Measurements from ENCODE around the gene TERB2.
"Not testable (repeated sequence)": the region's sequence is repeated elsewhere in the genome, so short reads cannot be mapped to it uniquely, and the experiment has no call there.

The TERB2 gene, protein sequence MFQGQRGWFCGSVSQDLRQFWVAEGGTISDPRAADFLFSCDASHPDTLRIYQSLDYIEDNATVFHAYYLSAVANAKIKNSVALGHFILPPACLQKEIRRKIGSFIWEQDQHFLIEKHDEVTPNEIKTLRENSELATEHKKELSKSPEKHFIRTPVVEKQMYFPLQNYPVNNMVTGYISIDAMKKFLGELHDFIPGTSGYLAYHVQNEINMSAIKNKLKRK

GRCh38 chr15:44956388-44956787, at the start of gene TERB2:
TSS of gene TERB2 (plus strand) at chr15:44956687. CDS start at chr15:44956719, 32 bp downstream.
- DNase-seq (ENCODE audit: low spot score in 2 of 2), result no peak
- Mint-ChIP-seq H3K27me3 (peaks cover 3% of the 10 kb centered on the region), H3K4me1 (no peaks in the 10 kb centered on the region), H3K36me3 (no peaks in the 10 kb centered on the region), H3K4me3 (no peak within 1 kb of the TSS), H3K9me3 (no peaks in the 10 kb centered on the region), H3K27ac (no peak within 1 kb of the TSS)
- ATAC-seq (ENCODE audit: low read depth), result no peak

DNA sequence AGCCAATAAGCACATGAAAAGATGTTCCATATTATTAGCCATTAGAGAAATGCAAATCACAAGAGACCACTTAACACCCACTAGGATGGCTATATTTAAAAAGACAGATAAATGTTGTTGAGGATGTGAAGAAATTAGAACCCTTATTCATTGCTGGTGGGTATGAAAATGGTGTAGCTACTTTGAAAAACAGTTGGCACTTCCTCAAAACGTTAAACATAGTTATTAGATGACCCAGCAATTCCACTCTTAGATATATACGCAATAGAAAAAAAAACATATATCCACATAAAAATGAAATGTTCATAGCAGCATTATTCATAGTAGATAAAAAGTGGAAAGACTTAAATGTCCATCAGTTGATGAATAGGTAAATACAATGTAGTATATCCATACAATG, 47.1 kb upstream of the TERB2 start:
- Mint-ChIP-seq H3K27me3 (peaks cover 1% of the 10 kb centered on the region), H3K4me3 (no peak overlapping the region)
- no peak for DNase-seq (ENCODE audit: low spot score in 2 of 2)

GRCh38 chr15:44910981-44911625, 45.4 kb upstream of the TERB2 start:
- Mint-ChIP-seq H3K36me3 (peaks cover 1% of the 10 kb centered on the region), H3K9me3 (peaks cover 3% of the 10 kb centered on the region), H3K4me1 (peaks cover 4% of the 10 kb centered on the region), H3K27ac (no peak overlapping the region), H3K4me3 (no peak overlapping the region), H3K27me3 (peaks cover 1% of the 10 kb centered on the region)
- ATAC-seq (ENCODE audit: low read depth), result no peak
- DNase-seq (ENCODE audit: low spot score in 2 of 2), result no peak

More for the DNA sequence above, 47.1 kb upstream of the TERB2 start:
- ATAC-seq (ENCODE audit: low read depth), result no peak
- peaks cover 9% of the 10 kb centered on the region for H3K4me1 Mint-ChIP-seq
- peaks cover 3% of the 10 kb centered on the region for H3K9me3 Mint-ChIP-seq
- H3K36me3 Mint-ChIP-seq, result peaks cover 1% of the 10 kb centered on the region
- H3K27ac Mint-ChIP-seq, result no peak overlapping the region

GRCh38 chr15:44912186-44912585, 44.3 kb upstream of the TERB2 start:
- not testable (repeated sequence) for H3K27me3 Mint-ChIP-seq; H3K4me3 Mint-ChIP-seq; DNase-seq (ENCODE audit: low spot score in 2 of 2); H3K9me3 Mint-ChIP-seq; H3K4me1 Mint-ChIP-seq; H3K36me3 Mint-ChIP-seq; H3K27ac Mint-ChIP-seq; ATAC-seq (ENCODE audit: low read depth)

DNA sequence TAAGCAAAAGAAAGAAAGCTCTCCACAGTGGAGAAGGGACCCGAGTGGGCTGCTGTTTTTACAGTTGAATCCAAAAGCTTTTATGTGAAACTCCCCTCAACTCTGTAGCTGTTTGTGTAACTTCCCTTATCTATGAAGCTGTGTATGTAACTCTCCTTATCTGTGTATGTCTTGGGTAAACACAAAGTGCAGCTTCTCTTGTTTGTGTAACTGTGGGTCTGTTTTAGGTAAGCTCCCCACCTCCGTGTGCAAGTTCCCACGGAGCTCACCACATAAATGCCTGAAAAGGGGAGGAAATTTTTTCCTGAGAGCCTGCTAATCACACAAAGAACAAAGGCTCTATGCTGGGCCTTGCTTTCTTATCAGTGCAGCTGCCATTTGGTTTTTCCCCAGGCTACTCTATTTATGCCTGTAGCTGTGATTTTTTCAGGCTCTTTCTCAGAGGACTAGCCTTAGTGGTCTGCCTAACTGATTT, 43.5 kb upstream of the TERB2 start:
- H3K27me3 Mint-ChIP-seq; H3K36me3 Mint-ChIP-seq; H3K9me3 Mint-ChIP-seq; DNase-seq (ENCODE audit: low spot score in 2 of 2); ATAC-seq (ENCODE audit: low read depth); H3K4me3 Mint-ChIP-seq; H3K4me1 Mint-ChIP-seq; H3K27ac Mint-ChIP-seq: not testable (repeated sequence)

DNA sequence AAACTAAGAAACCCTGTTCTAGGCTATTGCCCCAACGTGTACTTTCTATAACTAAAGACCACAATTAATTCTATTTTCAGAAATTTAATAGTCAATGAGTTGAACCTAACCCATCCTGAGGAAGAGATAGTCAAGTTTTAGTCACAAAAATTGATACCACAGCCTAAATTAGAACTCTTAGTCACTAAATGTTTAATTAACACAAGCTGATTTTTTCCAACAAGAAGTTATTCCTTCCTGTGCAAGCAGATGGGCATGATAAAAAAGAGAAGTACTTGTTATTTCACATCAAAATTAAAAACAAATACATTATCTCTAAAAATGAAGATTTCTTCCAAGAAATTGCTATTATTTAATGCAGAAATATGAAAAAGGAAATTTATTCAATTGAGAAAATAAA, 38.4 kb upstream of the TERB2 start:
- ATAC-seq (ENCODE audit: low read depth) (no peak), DNase-seq (ENCODE audit: low spot score in 2 of 2) (no peak)
- H3K36me3 Mint-ChIP-seq, result no peaks in the 10 kb centered on the region
- H3K9me3 Mint-ChIP-seq, result no peaks in the 10 kb centered on the region
- H3K27me3 Mint-ChIP-seq, result no peaks in the 10 kb centered on the region
- no peaks in the 10 kb centered on the region for H3K4me1 Mint-ChIP-seq
- H3K4me3 Mint-ChIP-seq, result no peak overlapping the region
- H3K27ac Mint-ChIP-seq, result no peak overlapping the region

DNA sequence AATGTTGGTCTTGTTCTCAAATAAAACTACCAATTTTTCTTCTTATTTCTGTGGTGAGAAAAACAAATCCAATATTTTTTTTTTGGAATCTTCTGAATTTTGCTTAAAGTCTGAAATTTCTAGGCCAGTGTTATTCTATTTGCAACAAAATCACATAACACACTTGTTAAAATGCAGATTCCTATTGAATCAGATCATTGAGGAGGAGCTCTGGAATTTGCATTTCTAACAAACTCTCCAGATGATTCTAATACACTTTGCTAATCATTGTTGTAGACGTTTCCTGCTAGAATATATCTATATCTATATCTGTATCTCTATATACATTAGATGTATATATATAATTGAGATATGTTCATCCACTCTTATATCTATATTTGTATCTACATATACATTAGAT, 27.8 kb upstream of the TERB2 start:
- not testable (repeated sequence) for H3K9me3 Mint-ChIP-seq; H3K27ac Mint-ChIP-seq; H3K4me3 Mint-ChIP-seq; H3K36me3 Mint-ChIP-seq; ATAC-seq (ENCODE audit: low read depth); H3K4me1 Mint-ChIP-seq; DNase-seq (ENCODE audit: low spot score in 2 of 2); H3K27me3 Mint-ChIP-seq

GRCh38 chr15:44930283-44930682, 26.2 kb upstream of the TERB2 start:
- ATAC-seq (ENCODE audit: low read depth); H3K9me3 Mint-ChIP-seq; H3K27ac Mint-ChIP-seq; H3K27me3 Mint-ChIP-seq; H3K4me1 Mint-ChIP-seq; H3K4me3 Mint-ChIP-seq; H3K36me3 Mint-ChIP-seq; DNase-seq (ENCODE audit: low spot score in 2 of 2): not testable (repeated sequence)

DNA sequence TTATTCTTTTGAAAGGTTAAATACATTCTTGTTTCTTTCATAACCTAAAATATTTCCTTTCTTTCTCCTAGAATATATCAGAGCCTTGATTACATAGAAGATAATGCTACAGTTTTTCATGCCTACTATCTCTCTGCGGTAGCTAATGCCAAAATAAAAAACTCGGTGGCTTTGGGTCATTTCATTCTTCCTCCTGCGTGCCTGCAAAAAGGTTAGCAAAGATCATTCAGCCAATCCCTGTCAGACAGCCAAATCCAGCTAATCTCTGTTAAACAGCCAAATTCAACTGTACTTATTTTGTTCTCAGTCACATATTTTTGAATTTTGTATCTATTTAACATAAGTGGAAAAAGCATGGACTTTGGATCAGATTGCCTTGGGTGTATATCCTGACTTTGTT, 1.8 kb downstream of the TERB2 start:
- not testable (repeated sequence) for ATAC-seq (ENCODE audit: low read depth); H3K27me3 Mint-ChIP-seq; H3K4me1 Mint-ChIP-seq; H3K27ac Mint-ChIP-seq; H3K9me3 Mint-ChIP-seq; H3K36me3 Mint-ChIP-seq; DNase-seq (ENCODE audit: low spot score in 2 of 2); H3K4me3 Mint-ChIP-seq

DNA sequence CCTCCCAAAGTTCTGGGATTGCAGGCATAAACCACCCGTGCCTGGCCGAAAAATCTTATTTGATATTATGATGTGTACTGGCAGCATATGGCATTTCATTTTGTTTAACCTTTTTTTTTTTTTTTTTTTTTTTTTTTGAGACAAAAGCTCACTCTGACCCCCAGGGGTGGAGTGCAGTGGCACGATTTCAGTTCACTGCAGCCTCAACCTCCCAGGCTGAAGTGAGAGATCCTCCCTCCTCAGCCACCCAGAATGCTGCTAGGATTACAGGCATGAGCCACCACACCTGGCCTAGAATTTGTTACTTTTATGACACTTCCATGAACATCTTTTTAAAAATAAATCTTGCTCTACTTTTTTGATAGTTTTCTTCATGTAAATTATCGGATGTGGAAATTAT, 12.0 kb downstream of the TERB2 start:
- Mint-ChIP-seq H3K4me1 (no peaks in the 10 kb centered on the region), H3K9me3 (no peaks in the 10 kb centered on the region), H3K27me3 (peaks cover 1% of the 10 kb centered on the region), H3K4me3 (no peak overlapping the region), H3K36me3 (no peaks in the 10 kb centered on the region), H3K27ac (no peak overlapping the region)
- DNase-seq (ENCODE audit: low spot score in 2 of 2), result no peak
- no peak for ATAC-seq (ENCODE audit: low read depth)

DNA sequence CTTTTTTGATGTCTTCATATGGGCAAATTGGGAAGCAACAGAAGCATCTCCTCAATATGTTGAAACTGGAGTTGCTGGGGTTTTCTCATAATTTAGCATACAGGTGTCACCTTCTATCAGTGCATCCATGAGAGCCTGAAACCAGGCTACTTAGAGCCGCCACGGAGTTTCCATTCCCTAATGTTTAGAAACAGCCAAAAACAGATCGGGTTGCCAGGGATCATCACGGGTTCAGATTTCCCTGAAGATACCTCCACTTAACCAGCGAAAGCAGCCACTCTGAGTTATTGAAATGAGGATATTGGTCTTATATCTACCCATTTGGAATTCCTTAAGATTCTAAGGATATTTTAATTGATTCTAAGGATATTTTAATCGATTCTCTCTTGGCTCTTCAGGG, 14.5 kb downstream of the TERB2 start:
- no peak for ATAC-seq (ENCODE audit: low read depth)
- no peaks in the 10 kb centered on the region for H3K4me1 Mint-ChIP-seq
- H3K9me3 Mint-ChIP-seq, result no peaks in the 10 kb centered on the region
- no peak for DNase-seq (ENCODE audit: low spot score in 2 of 2)
- peaks cover 3% of the 10 kb centered on the region for H3K27me3 Mint-ChIP-seq
- H3K4me3 Mint-ChIP-seq, result no peak overlapping the region
- no peak overlapping the region for H3K27ac Mint-ChIP-seq
- H3K36me3 Mint-ChIP-seq, result no peaks in the 10 kb centered on the region

DNA sequence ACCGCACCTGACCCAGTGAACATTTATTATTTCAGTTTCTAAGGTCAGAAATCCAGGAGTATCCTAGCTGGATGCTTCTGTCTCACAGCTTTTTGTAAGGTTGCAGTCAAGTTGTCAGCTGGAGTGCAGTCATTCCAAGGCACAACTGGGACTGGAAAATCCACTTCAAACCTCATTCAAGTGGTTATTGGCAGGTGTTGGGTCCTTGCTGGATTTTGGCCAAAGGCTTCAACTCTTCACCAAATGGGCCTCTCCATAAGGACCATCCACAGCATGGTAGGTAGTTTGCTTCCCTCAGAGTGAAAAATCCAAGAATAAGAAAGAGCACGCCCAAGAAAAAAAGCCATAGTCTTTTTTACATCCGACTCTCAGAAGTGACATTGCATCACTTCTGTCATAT, 19.7 kb downstream of the TERB2 start:
- not testable (repeated sequence) for DNase-seq (ENCODE audit: low spot score in 2 of 2); H3K4me1 Mint-ChIP-seq; H3K4me3 Mint-ChIP-seq; ATAC-seq (ENCODE audit: low read depth); H3K27me3 Mint-ChIP-seq; H3K36me3 Mint-ChIP-seq; H3K27ac Mint-ChIP-seq; H3K9me3 Mint-ChIP-seq

DNA sequence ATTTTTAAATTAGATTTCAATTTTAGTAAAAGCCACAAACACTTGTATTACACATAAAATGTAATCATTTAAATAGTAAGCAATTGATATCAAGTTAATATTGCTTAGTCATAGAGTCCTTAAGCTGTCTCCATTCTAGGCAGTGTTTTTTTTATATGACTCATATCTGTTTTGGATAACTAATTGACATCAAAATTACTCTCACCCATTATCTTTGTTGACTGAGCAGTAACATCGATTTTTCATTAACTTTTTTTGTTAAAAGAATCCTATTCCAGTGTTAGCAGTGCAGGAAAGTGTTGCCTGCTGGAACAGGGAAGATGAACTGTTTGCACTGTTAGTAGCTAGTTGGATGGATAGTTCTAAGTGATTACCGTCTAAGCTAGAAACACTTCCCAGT, 21.3 kb downstream of the TERB2 start:
- not testable (repeated sequence) for H3K27ac Mint-ChIP-seq; H3K4me3 Mint-ChIP-seq; H3K9me3 Mint-ChIP-seq; H3K27me3 Mint-ChIP-seq; H3K36me3 Mint-ChIP-seq; DNase-seq (ENCODE audit: low spot score in 2 of 2); ATAC-seq (ENCODE audit: low read depth); H3K4me1 Mint-ChIP-seq

DNA sequence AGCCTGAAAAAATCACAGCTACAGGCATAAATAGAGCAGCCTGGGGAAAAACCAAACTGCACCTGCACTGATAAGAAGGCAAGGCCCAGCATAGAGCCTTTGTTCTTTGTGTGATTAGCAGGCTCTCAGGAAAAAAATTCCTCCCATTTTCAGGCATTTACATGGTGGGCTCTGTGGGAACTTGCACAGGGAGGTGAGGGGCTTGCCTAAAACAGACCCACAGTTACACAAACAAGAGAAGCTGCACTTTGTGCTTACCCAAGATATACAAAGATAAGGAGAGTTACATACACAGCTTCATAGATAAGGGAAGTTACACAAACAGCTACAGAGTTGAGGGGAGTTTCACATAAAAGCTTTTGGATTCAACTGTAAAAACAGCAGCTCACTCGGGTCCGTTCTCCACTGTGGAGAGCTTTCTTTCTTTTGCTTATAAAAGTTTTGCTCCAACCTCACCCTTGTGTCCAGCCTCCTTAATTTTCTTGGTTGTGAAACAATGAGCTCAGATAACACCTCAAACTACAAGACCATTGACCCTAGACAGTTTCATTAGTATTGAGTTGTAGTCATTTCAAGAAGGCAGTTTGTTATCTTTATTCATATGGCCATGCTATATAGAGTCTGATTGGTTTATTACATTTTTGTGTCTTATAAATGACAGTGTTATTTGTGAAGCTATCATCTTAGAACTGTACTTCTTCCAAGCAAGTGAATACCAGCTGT, 23.3 kb downstream of the TERB2 start:
- H3K27me3 Mint-ChIP-seq; ATAC-seq (ENCODE audit: low read depth); H3K4me3 Mint-ChIP-seq; H3K27ac Mint-ChIP-seq; H3K36me3 Mint-ChIP-seq; H3K4me1 Mint-ChIP-seq; H3K9me3 Mint-ChIP-seq; DNase-seq (ENCODE audit: low spot score in 2 of 2): not testable (repeated sequence)

Data from memory B cell (primary cell).